C4-2B (cell line): ENCODE data around the gene SRCAP.
A peak's percentile ranks its signal among the peaks of the same experiment; 100 is the strongest.

Source experiments
- H3K27ac ChIP-seq: fragments of 450-650 bp; 2 replicates; pipeline ENCODE4 v1.5.1; 2017
- CTCF ChIP-seq: fragments of 450-650 bp; conservative IDR thresholded peaks from 2 replicates; pipeline ENCODE4 v1.5.1; 2017; ENCODE audit warnings: mild to moderate bottlenecking
- ZFX ChIP-seq: fragments of 450-650 bp; IDR thresholded peaks from 2 replicates; pipeline ENCODE4 v1.6.1; 2017

The SRCAP gene

GRCh38 chr16:30738984-30739951, 40.3 kb downstream of the SRCAP start:
- TF ChIP-seq ZFX (no peak), CTCF (no peak)
- peak overlapping the region; percentile 59 for H3K27ac ChIP-seq

- H3K27ac ChIP-seq = peak overlapping the region; percentile 59
- TF ChIP-seq ZFX (no peak), CTCF (no peak)
Measured at GRCh38 chr16:30740364-30741251, 41.6 kb downstream of the SRCAP start.

- TF ChIP-seq CTCF (no peak), ZFX (no peak)
- no peak overlapping the region for H3K27ac ChIP-seq
Measured at GRCh38 chr16:30741461-30741914, 42.5 kb downstream of the SRCAP start.

GRCh38 chr16:30743716-30744115, 44.7 kb downstream of the SRCAP start:
- no peak for TF ChIP-seq CTCF
- no peak for TF ChIP-seq ZFX
- no peak overlapping the region for H3K27ac ChIP-seq

GRCh38 chr16:30744183-30744582, 45.2 kb downstream of the SRCAP start:
- TF ChIP-seq ZFX (no peak), CTCF (no peak)
- H3K27ac ChIP-seq = no peak overlapping the region

GRCh38 chr16:30745082-30745481, 46.1 kb downstream of the SRCAP start:
- TF ChIP-seq CTCF = no peak
- no peak for TF ChIP-seq ZFX
- no peak overlapping the region for H3K27ac ChIP-seq
